GM18867 (cell line): ENCODE measurements around the gene SLC2A6.
A peak's percentile ranks its signal among the peaks of the same experiment; 100 is the strongest.
"Not testable (repeated sequence)": the region's sequence is repeated elsewhere in the genome, so short reads cannot be mapped to it uniquely, and the experiment has no call there.

Experiments
- ATAC-seq: cut with Tn5 transposase; IDR thresholded peaks from one replicate; pipeline ENCODE4 v1.9.1; 2021; ENCODE audit warnings: mild to moderate bottlenecking, moderate library complexity; ENCODE audit not compliant: unreplicated experiment

The SLC2A6 gene

DNA sequence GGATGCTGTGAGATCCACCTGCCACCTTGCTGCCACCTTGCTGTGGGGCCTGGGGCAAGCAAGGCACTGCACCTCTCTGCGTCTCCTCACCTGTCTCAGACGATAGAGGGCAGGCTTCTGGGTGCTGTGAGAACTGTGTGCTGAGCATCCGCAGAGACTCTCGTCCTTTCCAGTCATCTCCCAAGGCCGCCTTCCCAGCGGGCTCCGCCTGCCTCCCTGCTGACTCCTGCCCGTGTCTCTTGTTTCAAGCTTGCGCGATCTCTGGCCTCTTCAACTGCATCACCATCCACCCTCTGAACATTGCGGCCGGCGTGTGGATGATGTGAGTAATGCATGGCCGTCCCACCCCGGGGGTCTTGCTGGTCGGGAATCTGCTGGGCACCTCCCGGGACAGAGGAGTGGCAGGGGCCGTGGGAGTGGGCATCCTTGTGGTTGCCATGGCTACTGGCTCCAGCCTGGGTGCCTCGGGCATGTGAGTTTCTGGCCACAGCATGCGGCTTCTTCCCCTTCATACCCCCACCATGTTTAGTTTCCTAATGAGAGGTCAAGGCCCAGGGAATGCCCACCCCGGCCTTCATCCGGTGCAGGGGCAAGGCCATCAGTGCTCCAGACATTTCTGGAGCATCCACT lies 15.6 kb downstream of the SLC2A6 start:
- no peak for ATAC-seq

DNA sequence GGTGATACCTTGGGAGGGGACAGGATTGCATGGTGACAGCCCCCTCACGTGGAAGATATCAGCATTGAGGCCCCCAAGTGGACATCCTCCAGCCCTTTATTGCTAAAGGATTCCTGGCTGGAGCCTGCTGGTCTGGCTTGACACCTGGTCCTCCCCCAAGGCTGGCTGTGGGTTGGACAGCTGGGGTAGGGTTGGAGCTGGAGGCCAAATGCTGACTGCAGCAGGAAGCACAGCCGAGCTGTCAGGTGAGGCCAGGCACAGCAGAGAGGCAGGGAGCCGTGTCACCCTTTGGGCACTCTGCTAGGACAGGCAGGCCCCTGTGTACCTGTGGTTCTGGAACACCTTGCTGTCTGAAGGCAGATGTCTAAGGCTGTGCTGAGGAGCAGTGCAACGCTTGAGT lies 16.9 kb downstream of the SLC2A6 start:
- ATAC-seq: no peak

DNA sequence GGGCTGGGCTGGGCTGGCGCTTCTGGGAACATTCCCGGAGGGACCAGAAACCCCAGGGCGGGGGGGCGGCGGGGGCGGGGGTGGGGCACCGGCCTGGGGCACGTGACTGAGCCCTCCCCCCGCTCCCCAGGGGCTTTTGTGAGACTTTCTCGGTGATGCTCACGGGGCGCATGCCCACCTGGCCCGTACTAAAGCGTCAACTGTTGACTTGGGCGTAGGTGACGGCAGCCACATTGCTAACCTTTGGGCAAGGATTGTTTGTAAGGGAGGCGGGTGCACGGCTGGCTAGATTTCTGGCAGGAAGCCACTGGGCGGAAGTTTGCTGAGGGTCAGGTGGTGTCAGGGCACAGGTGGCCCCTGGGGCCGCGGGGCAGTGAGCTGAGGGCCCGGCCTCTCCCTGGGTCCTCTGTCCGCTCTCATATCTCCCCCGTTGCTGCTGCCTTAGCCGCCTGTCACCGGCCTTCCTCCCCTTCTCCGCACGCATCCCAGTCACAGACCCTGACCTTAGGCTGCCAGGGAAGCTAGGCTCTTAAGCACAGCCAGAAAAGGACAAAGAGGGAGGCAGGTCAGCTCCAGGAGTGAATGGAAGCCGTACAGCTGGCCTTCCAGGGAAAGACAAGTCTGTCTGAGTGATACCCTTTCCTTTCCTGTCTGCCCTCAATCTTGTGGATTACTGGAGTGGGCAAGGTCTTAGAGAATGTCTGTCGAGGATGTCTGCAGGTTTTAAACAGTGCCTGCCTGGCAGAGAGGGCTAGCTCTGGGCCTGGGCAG lies 18.3 kb downstream of the SLC2A6 start:
- no peak for ATAC-seq

DNA sequence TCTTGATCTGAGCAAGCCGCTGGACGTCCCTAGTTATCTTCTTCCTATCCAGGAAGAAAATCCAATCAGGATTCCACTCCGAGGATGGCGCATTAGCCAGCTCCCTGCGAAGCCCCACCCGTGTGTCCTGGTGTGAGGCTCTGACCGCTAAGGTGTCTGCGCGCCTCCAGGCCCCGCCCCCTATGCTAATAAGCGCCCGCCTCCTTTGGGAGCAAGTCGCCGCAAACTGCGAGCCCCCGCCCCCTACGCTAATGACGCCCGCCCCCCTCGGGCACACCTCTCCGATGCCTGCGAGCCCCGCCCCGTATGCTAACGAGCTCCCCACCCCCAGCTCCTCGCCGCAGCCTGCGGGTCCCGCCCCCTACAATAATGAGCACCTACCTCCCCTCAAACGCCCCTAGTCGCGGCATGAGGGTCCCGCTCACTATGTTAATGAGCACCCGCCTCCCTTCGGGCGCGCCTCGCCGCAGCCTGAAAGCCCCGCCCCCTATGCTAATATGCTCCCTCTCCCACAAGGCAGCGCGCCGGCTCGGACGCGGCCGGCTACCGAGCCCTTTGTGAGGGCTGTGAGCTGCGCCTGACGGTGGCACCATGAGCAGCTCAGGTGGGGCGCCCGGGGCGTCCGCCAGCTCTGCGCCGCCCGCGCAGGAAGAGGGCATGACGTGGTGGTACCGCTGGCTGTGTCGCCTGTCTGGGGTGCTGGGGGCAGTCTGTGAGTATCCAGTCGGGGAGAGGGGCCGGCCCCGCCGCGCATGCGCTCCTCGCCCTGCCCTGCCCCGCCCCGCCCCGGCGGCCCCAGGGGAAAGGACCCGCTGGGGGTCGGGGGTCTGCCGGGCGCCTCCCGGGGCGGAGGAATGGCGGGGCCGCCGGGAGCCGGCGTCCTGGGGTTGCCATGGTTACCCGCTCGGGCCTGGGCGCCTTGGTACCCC lies 19.2 kb downstream of the SLC2A6 start, which contains the start of gene CACFD1:
Gene CACFD1, plus strand, starts transcription at position 503 of the 929 bp plus-strand sequence. Its CDS starts 89 bp downstream, at position 592.
- ATAC-seq: peak; percentile 71

DNA sequence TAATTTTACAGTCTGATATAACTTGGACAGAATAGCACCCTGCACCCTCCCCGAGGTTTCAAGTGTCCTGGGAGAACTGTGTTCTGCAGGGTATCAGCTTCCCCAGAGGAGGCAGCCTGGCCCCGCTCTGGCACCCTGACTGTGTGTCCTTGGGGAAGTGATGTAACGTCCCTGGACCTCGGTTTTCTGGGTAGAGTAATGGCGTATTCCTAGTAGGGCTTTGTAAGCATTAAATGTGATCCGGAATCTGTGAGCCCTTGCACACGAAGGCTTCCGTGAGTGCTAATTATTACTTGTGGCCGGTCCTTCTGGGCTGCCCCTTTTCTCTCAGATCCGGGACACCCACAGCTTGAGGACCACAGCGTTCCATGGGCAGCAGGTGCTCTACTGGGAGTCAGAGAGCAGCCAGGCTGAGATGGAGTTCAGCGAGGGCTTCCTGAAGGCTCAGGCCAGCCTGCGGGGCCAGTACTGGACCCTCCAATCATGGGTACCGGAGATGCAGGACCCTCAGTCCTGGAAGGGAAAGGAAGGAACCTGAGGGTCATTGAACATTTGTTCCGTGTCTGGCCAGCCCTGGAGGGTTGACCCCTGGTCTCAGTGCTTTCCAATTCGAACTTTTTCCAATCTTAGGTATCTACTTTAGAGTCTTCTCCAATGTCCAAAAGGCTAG lies 20.1 kb downstream of the SLC2A6 start:
- ATAC-seq: no peak

DNA sequence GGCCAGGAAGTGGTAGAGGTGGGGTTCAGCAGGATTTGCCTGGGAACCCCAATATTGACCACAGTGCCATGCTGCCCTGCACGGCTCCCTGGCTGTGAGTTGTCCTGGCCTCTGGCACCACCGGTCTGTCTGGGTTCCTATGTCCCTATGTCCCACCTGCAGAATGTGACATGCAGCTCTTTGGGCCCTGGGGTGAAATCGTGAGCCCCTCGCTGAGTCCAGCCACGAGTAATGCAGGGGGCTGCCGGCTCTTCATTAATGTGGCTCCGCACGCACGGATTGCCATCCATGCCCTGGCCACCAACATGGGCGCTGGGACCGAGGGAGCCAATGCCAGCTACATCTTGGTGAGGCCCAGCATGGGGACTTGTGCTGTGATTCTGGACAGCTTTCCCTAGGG lies 21.2 kb downstream of the SLC2A6 start:
- ATAC-seq: no peak

DNA sequence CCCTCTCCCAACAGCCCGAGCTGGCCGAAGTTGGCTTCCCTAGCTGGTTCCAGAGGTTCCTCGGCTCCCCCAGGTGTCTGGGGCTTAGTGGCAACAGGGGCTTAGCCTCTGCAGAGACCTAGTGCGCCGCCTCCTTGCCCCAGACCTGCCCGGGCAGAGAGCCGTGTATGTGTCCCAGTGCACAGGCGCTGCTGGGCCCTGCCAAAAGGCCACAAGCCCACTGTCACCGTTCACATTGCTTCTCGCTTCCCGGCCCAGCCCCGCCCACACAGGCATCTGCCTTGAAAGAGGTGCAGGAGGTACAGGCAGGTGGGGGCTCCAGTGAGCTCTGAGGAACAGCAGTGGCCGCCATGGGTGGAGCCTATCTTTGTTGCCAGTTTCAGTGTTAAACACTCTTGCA lies 21.7 kb downstream of the SLC2A6 start:
- ATAC-seq: no peak

DNA sequence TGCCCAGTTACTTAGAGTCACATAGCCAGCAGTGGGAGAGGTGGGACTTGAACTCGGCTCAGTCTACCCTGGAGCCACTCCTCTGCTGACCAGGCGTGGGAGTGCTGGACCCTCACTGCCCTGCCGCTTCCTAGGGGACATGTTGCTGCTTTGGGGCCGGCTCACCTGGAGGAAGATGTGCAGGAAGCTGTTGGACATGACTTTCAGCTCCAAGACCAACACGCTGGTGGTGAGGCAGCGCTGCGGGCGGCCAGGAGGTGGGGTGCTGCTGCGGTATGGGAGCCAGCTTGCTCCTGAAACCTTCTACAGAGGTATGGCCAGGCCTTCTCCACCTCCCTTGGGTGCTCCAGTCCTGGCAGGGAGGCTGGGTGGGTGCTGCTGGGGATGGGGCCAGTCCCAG lies 22.5 kb downstream of the SLC2A6 start:
- no peak for ATAC-seq

DNA sequence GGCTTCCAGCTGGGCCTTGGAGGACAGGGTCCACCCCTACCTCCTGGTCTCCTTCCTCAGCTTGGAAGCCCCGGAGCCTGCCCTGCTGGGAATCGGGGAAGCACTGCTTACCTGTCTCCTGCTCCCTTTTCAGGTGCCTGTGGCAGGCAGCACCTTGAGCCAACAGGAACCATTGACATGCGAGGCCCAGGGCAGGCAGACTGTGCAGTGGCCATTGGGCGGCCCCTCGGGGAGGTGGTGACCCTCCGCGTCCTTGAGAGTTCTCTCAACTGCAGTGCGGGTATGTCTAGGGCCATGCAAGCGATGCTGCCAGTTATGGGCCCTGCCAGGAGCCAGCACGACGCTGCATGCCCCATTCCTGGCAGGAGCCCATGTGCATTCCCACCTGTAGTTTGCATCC lies 23.0 kb downstream of the SLC2A6 start:
- ATAC-seq: no peak

DNA sequence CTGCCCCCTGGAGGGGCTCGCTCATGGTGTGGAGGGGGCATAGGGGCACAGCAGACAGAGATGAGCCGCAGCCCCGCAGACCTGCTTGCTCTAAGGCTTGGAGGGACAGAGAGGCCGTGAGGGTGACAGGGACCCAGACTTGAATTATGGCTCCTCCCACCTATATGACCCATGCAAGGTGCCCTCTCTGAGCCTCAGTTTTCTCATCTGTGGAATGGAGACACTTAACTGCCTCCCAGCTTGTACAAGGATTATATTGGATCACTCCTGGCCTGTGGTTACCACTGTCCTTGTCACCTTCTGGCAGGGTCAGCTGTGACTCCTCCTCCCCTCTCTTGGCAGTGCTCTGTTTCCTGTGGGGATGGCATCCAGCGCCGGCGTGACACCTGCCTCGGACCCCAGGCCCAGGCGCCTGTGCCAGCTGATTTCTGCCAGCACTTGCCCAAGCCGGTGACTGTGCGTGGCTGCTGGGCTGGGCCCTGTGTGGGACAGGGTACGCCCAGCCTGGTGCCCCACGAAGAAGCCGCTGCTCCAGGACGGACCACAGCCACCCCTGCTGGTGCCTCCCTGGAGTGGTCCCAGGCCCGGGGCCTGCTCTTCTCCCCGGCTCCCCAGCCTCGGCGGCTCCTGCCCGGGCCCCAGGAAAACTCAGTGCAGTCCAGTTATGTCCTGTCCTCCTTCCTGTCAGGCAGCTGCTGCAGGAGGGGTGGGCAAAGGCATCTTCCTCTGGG lies 23.8 kb downstream of the SLC2A6 start:
- no peak for ATAC-seq

DNA sequence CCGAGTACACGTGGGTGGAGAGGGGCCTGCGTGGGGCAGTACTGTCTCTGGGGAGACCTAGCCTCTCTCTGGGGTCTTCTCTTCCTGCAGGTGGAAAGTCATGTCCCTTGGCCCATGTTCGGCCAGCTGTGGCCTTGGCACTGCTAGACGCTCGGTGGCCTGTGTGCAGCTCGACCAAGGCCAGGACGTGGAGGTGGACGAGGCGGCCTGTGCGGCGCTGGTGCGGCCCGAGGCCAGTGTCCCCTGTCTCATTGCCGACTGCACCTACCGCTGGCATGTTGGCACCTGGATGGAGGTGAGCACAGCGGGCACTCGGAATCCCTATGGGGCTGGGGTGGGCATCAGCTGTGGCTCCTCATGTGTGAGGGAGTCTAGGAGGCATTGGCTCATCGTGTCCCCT lies 24.6 kb downstream of the SLC2A6 start:
- no peak for ATAC-seq

DNA sequence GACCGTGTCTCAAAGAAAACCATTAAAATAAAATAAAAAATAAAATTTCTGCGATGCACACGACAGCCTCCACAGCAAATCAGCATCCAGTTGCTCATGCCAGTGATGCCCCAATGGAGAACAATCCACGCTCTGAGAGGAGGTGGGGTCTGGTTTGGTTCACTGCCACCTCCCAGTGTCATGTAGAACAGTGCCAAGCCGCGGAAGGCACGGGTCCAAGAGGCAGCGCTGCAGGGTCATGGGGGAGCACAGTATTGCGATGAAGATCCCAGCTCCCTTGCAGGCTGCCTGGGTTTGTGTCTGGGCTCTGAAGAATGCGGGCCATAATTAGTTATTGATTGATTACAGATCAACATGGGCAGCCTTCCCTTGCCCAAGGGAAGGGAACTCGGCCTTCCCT lies 25.2 kb downstream of the SLC2A6 start:
- no peak for ATAC-seq

DNA sequence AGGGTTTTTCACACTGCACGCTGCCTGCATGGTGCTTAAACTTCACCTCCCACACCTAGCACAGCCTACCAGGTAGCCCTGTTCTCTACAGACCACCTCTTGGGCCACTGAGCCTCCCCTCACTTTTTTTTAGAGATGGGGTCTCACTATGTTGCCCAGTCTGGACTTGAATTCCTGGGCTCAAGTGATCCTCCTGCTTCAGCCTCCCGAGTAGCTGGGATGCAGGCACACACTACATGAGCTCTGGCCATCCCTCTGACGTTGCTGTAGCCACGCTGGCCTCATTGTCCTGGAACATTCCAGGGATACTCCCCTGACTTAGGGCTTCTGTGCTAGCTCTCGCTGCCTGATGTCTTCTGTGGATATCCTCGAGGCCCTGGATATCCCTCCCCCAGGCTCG lies 26.3 kb downstream of the SLC2A6 start:
- ATAC-seq: no peak

DNA sequence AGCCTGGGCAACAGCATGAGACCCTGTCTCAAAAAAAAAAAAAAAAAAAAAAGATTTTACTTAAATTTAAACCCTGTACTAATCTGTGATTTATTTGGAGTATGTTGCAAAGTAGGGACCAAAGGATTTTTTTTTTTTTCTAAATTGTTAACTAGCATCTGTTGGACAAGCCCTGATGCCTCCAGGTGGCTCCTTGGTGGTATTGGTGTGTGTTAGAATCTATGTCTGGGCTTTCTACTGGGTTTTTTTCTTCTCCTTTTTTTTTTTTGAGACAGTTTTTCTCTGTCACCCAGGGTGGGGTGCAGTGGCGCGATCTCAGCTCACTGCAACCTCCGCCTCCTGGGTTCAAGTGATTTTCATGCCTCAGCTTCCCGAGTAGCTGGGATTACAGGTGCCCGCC lies 27.0 kb downstream of the SLC2A6 start:
- ATAC-seq: not testable (repeated sequence)

DNA sequence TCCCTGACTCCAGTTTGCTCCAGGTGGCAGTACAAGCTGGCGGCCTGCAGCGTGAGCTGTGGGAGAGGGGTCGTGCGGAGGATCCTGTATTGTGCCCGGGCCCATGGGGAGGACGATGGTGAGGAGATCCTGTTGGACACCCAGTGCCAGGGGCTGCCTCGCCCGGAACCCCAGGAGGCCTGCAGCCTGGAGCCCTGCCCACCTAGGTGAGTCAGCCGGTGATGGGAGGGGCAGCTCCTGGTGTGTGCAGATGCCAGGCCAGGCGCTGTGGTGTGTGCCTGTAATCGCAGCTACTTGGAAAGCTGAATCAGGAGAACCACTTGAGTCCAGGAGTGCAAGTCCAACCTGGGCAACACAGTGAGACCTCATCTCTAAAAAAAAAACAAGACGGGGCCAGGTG lies 29.1 kb downstream of the SLC2A6 start:
- no peak for ATAC-seq

DNA sequence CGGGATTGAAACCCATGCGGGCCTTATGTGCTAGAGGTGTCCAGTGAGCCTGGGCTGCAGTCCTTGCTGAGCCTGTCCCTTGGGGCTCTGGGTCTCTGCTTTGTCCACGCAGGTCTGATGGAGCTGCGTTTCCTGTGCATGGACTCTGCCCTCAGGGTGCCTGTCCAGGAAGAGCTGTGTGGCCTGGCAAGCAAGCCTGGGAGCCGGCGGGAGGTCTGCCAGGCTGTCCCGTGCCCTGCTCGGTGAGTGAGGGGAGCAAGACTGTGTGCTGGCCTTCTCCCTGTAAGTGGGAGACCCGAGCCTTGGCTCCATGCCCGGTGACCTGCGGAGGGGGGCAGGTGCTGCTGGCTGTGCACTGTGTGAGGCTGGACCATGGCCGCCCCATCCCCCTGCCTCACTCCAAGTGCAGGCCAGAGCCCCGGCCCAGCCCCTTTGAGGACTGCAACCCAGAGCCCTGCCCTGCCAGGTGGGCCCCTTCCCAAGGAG lies 30.4 kb downstream of the SLC2A6 start:
- ATAC-seq: no peak

DNA sequence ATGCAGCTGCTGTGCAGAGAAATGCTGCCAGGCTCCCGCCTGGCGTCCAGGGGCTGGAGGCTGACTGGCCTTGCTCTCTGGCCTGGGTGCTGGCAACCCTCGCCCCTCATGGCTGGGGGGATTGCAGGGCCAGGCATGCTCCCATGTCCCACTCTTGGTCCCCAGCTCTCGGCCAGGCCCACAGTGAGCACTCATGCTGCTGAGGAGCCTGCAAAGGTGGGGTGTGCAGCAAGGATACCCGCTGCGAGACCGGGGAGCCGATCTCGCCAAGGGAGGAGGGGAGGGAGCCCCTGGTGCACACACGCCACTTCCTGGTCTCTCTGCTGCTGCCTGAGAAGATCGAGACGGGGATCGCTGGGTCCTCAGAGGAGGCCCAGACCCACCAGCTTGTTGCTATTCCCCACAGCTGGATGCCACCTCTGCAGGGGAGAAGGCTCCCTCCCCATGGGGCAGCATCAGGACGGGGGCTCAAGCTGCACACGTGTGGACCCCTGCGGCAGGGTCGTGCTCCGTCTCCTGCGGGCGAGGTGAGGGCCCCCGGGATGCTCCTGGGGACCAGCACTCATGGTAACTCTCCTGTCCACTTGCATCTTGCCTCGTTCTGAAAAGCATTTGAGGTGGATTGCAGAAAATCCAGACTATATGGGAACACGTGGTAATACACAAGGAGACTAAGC lies 33.5 kb downstream of the SLC2A6 start:
- no peak for ATAC-seq

DNA sequence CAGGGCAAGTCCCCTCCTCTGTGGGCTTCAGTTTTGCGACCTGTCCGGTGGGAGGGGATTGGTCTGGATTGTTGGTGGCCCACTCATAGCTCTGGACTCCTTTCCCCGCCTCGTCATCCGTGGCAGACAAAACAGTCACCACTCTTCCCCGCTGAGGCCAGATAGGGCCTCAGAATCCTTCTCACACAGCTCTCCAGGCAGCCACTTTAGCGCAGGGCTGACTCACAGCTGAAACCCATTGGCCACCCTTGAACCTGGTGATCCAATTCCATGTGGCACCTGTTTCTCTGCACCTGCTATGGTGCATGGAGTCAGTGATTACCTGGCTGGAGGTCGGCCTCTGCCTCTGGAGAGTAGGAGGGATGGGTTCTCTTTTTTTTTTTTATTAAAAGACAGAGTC lies 34.9 kb downstream of the SLC2A6 start:
- no peak for ATAC-seq

DNA sequence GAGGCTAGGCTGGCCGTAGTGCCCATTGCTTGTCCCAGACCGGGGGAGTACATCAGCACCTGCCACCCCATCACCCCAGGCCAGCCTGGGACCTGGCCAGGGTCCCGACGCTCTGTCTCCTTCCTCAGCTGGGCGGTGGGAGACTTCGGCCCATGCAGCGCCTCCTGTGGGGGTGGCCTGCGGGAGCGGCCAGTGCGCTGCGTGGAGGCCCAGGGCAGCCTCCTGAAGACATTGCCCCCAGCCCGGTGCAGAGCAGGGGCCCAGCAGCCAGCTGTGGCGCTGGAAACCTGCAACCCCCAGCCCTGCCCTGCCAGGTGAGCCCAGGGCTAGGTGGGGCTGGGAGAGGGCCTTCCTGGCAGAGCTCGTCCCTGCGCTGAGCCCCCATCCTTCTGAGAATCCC lies 35.7 kb downstream of the SLC2A6 start:
- ATAC-seq: no peak

DNA sequence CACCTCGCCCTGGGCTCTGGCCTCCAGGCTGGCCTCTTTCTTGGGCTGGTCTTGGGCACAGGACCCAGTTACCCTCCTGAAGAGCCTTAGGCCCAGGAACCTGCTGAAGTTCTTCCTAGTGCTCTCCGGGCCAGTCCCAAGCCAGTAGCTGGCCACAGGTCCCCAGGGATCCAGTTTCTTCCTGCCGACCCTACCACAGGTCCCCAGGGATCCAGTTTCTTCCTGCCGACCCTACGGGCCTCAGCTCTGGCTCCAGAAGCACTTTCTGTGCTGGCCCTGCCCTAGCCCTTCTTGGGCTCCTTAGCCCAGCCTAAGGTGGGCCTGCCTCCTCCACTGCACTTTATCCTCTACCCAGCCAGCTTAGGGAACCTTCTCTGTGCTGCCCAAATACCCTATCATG lies 37.3 kb downstream of the SLC2A6 start:
- ATAC-seq: no peak
